Vagina (tissue), 2 donors: Measurements from ENCODE around the gene SPACA7.

Experiments used
- POLR2A ChIP-seq, 2 donors: fragments of 450-650 bp; IDR thresholded peaks; one replicate each; pipeline ENCODE4 v1.6.1; 2017; ENCODE audit warnings: antibody characterized with exemption in 2 of 2, mild to moderate bottlenecking in 2 of 2, moderate library complexity in 2 of 2
- TF ChIP-seq, protein P1 (sequence below), 3 experiments: fragments of 450-650 bp in 2 of 3; fragments of 200-600 bp in 1 of 3; sonication (generic) in 1 of 3; IDR thresholded peaks; one replicate each; pipeline ENCODE4 v1.5.1; 2017 to 2019; ENCODE audit warnings: antibody characterized with exemption in 3 of 3, mild to moderate bottlenecking in 2 of 3, moderate library complexity in 2 of 3

GRCh38 chr13:112346173-112346898 is 29.8 kb upstream of the SPACA7 start:
- TF ChIP-seq, protein P1, sequence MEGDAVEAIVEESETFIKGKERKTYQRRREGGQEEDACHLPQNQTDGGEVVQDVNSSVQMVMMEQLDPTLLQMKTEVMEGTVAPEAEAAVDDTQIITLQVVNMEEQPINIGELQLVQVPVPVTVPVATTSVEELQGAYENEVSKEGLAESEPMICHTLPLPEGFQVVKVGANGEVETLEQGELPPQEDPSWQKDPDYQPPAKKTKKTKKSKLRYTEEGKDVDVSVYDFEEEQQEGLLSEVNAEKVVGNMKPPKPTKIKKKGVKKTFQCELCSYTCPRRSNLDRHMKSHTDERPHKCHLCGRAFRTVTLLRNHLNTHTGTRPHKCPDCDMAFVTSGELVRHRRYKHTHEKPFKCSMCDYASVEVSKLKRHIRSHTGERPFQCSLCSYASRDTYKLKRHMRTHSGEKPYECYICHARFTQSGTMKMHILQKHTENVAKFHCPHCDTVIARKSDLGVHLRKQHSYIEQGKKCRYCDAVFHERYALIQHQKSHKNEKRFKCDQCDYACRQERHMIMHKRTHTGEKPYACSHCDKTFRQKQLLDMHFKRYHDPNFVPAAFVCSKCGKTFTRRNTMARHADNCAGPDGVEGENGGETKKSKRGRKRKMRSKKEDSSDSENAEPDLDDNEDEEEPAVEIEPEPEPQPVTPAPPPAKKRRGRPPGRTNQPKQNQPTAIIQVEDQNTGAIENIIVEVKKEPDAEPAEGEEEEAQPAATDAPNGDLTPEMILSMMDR (IDR thresholded peaks at IDR 0.05), result no peak
- TF ChIP-seq POLR2A (IDR thresholded peaks at IDR 0.05), result no peak
